Right lobe of liver (tissue), 4 donors: ENCODE data around the gene MAB21L2.

ENCODE experiments used
- POLR2A ChIP-seq: fragments of 450-650 bp; IDR thresholded peaks from one replicate; pipeline ENCODE4 v1.6.1; 2017; ENCODE audit warnings: antibody characterized with exemption, mild to moderate bottlenecking
- TF ChIP-seq, protein P1 (sequence below), 4 donors: fragments of 200-600 bp in 3 of 4; fragments of 450-650 bp in 1 of 4; IDR thresholded peaks; one replicate each; pipeline versions ENCODE4 v1.5.1 to v1.8.0; 2016 to 2022; ENCODE audit warnings: antibody characterized with exemption in 4 of 4, mild to moderate bottlenecking in 2 of 4
- donor health status: DM: no; HTN: no; CAD: no.
- donor health status: DM: no; HTN: no; CAD: no.
- donor health status: DM: no; HTN: yes; CAD: no.

DNA sequence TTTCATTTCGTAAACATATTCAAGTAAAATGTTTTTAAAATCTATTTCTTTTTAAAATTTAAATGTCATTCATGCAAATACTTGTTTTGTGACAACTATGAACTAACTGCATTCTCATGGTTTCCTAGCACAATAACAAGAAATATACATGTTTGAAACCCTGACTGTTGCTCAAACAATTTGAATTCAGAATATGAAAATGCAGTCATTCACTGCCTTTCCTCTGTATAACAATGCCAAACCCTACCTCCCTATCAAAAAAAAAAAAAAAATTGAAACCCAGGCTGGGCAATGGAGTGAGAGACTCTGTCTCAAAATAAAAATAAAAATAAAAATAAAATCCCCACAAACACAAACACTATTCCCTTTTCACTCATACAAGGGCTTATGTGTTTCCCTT is 42.1 kb downstream of the MAB21L2 start:
- TF ChIP-seq, protein P1, sequence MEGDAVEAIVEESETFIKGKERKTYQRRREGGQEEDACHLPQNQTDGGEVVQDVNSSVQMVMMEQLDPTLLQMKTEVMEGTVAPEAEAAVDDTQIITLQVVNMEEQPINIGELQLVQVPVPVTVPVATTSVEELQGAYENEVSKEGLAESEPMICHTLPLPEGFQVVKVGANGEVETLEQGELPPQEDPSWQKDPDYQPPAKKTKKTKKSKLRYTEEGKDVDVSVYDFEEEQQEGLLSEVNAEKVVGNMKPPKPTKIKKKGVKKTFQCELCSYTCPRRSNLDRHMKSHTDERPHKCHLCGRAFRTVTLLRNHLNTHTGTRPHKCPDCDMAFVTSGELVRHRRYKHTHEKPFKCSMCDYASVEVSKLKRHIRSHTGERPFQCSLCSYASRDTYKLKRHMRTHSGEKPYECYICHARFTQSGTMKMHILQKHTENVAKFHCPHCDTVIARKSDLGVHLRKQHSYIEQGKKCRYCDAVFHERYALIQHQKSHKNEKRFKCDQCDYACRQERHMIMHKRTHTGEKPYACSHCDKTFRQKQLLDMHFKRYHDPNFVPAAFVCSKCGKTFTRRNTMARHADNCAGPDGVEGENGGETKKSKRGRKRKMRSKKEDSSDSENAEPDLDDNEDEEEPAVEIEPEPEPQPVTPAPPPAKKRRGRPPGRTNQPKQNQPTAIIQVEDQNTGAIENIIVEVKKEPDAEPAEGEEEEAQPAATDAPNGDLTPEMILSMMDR (IDR thresholded peaks at IDR 0.05) = no peak
- no peak for TF ChIP-seq POLR2A
